WTC11 (cell line): ENCODE data around the gene SGPL1. TPM values are rescaled to one million over a fixed set of nuclear protein-coding genes. Genes with fewer than 3 reads are reported as not detected.

Experiments used
- ATAC-seq: fragments of 200-7000 bp; cut with Tn5 transposase; 2 replicates; pipeline ENCODE4 v1.10.0; 2021; ENCODE audit warnings: mild to moderate bottlenecking, moderate library complexity
- CTCF ChIA-PET: fragments of 300-600 bp; sonication (Branson Sonifier 250); formaldehyde crosslinking; loops from one replicate; lab custom pipeline; 2021; ENCODE audit warnings: antibody characterized with exemption; lab: Charles Lee
- POLR2A ChIA-PET: fragments of 350-600 bp; sonication (Branson Sonifier 250); formaldehyde crosslinking; loops from one replicate; lab custom pipeline; 2021; ENCODE audit warnings: antibody characterized with exemption; lab: Charles Lee
- DNase-seq: peaks from one replicate; pipeline ENCODE4 v3.0.0; 2021; ENCODE audit warnings: low spot score
- H3K27ac Mint-ChIP-seq: 2 replicates; pipeline ENCODE4 v1.8.0; 2021; ENCODE audit warnings: mixed read lengths
- H3K27me3 Mint-ChIP-seq: 2 replicates; pipeline ENCODE4 v1.8.0; 2021; ENCODE audit warnings: low read depth, mild to moderate bottlenecking, moderate library complexity, mixed read lengths
- H3K36me3 Mint-ChIP-seq: 2 replicates; pipeline ENCODE4 v1.8.0; 2021; ENCODE audit warnings: mixed read lengths
- H3K4me1 Mint-ChIP-seq: 2 replicates; pipeline ENCODE4 v1.8.0; 2022; ENCODE audit warnings: mixed read lengths
- H3K4me3 Mint-ChIP-seq: 2 replicates; pipeline ENCODE4 v1.8.0; 2021; ENCODE audit warnings: mild to moderate bottlenecking, moderate library complexity, mixed read lengths
- H3K9me3 Mint-ChIP-seq: 2 replicates; pipeline ENCODE4 v1.8.0; 2021; ENCODE audit warnings: mixed read lengths
- AR ChIP-seq: fragments of 250-450 bp; sonication (Bioruptor Pico); IDR thresholded peaks from 2 replicates; pipeline ENCODE4 v1.9.0; 2021; ENCODE audit warnings: mild to moderate bottlenecking
- ARID4B ChIP-seq: sonication (generic); formaldehyde crosslinking; IDR thresholded peaks from 2 replicates; pipeline ENCODE4 v1.8.0; 2023; ENCODE audit warnings: missing genetic modification reagents, mild to moderate bottlenecking, borderline replicate concordance
- ATF3 ChIP-seq: sonication (generic); formaldehyde crosslinking; conservative IDR thresholded peaks from 2 replicates; pipeline ENCODE4 v1.8.1; 2022; ENCODE audit warnings: mild to moderate bottlenecking, missing genetic modification reagents
- ERG ChIP-seq: fragments of 250-450 bp; sonication (Bioruptor Pico); IDR thresholded peaks from 2 replicates; pipeline ENCODE4 v1.8.0; 2021; ENCODE audit warnings: mild to moderate bottlenecking
- ETV6 ChIP-seq: sonication (generic); formaldehyde crosslinking; IDR thresholded peaks from 2 replicates; pipeline ENCODE4 v1.8.1; 2022; ENCODE audit warnings: mild to moderate bottlenecking, missing genetic modification reagents
- JAZF1 ChIP-seq: fragments of 250-450 bp; sonication (Bioruptor Pico); IDR thresholded peaks from 2 replicates; pipeline ENCODE4 v1.9.0; 2021; ENCODE audit warnings: moderate library complexity, mild to moderate bottlenecking, inconsistent platforms
- NFATC4 ChIP-seq: fragments of 250-450 bp; sonication (Bioruptor Pico); IDR thresholded peaks from 2 replicates; pipeline ENCODE4 v1.9.0; 2021; ENCODE audit warnings: mild to moderate bottlenecking
- SOX15 ChIP-seq: fragments of 250-450 bp; sonication (Bioruptor Pico); IDR thresholded peaks from 2 replicates; pipeline ENCODE4 v1.9.0; 2021; ENCODE audit warnings: mild to moderate bottlenecking
- STAT6 ChIP-seq: sonication (generic); formaldehyde crosslinking; conservative IDR thresholded peaks from 2 replicates; pipeline ENCODE4 v1.8.1; 2023; ENCODE audit warnings: mild to moderate bottlenecking, low read depth, missing genetic modification reagents, moderate library complexity
- TCF7 ChIP-seq: sonication (generic); formaldehyde crosslinking; IDR thresholded peaks from 2 replicates; pipeline ENCODE4 v1.8.0; 2022; ENCODE audit warnings: mild to moderate bottlenecking, low read depth, missing genetic modification reagents, moderate library complexity
- total RNA-seq: library from RNA; stranded (reverse); gene quantifications from 3 replicates; pipeline ENCODE4 v1.2.3, GENCODE V29; 2021

Gene SGPL1
- total RNA-seq, 1 experiment from 2014 or later: 44.6 TPM

DNA sequence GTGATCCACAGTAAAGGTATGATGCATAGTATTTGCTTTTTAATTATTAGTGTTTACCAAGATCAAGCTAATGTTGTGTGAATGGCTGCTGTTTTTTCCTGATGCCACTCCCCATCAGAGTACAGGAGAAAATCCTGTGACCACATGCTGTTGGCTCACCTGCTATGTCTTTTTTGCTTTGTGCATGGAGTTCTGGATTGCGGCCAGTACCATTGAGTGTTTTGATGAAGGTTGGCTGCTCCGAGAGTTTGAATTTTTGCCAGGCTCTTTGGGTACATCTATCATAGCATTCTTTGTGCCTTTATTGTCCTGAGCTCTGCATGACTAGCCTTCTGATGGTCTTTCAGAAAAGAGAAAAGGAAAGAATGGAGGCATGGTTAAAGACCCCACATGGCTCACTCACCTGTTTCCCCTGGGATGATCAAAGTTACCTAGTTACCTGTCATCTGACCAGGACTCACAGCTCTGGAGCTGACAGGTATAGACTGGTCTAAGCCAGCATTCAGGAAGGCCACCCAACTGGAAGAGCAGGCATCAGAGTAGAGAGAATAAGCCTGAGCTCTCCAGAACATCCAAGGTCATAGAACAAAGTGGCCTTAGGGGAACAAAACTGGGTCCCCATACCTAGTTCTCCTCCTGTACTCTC, 11.8 kb upstream of the SGPL1 start:
- H3K36me3 Mint-ChIP-seq: no peaks in the 10 kb centered on the region
- no peak for TF ChIP-seq ATF3 (CRISPR knock-in tag)
- TF ChIP-seq, all 79 proteins: peak for 0
- Mint-ChIP-seq H3K27me3 (peaks cover 4% of the 10 kb centered on the region), H3K4me1 (peaks cover 14% of the 10 kb centered on the region), H3K4me3 (no peak overlapping the region), H3K9me3 (peaks cover 24% of the 10 kb centered on the region), H3K27ac (no peak overlapping the region)
- CTCF ChIA-PET: no interaction called here
- ATAC-seq (no peak), DNase-seq (no peak)
- POLR2A ChIA-PET: no interaction called here

GRCh38 chr10:70804421-70804808, 11.3 kb upstream of the SGPL1 start:
- Mint-ChIP-seq H3K4me3 (no peak overlapping the region), H3K36me3 (no peaks in the 10 kb centered on the region), H3K27me3 (peaks cover 2% of the 10 kb centered on the region), H3K4me1 (peaks cover 18% of the 10 kb centered on the region), H3K9me3 (peaks cover 21% of the 10 kb centered on the region), H3K27ac (no peak overlapping the region)
- no peak for ATAC-seq
- DNase-seq: no peak
- ChIA-PET POLR2A (no interaction called here), CTCF (no interaction called here)
- TF ChIP-seq ARID4B (CRISPR knock-in tag) (no peak), TCF7 (CRISPR knock-in tag) (no peak), ERG (no peak), AR (CRISPR knock-in tag) (no peak), ETV6 (CRISPR knock-in tag) (no peak), NFATC4 (no peak), JAZF1 (no peak), SOX15 (CRISPR knock-in tag) (no peak), STAT6 (CRISPR knock-in tag) (no peak)
